Ramos (cell line): Measurements from ENCODE around the gene KREMEN1.
"Not testable (repeated sequence)": the region's sequence is repeated elsewhere in the genome, so short reads cannot be mapped to it uniquely, and the experiment has no call there.

ENCODE experiments used
- in situ Hi-C: fragments of 300-500 bp; cut with MboI; formaldehyde crosslinking; loops from one replicate; pipeline ENCODE4 v1.14.3; 2022; ENCODE audit warnings: low sequenced_read_pairs; ENCODE audit not compliant: unreplicated experiment

Gene KREMEN1

DNA sequence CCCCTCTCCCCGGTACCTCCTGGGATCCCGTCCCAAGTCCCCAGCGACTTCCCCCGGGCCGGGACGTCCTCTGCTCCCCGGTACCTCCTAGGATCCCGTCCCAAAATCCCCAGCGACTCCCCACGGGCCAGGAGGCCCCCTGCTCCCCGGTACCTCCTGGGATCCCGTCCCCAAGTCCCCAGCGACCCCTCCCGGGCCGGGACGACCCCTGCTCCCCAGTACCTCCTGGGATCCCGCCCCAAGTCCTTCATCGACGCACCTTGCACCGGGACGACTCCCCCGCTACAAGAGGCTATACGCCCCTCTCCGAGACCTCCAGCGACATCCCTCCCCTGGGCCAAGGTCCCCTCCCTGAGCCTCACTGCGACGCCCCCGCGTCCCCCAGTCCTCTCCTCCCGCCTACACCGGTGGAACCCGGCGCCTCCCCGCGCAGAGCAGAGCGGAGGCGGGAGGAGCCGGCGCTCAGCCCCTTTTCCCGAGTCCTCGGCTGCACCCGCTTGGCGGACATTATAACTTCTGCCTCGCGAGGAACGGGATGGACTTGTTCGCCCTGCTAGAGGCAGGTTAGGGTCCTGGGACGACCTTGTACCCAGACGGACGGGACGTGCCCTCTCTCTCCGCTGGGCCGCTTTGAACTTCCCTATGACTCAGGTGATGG, 912 bp downstream of the KREMEN1 start:
- in situ Hi-C loops: no loop called here

DNA sequence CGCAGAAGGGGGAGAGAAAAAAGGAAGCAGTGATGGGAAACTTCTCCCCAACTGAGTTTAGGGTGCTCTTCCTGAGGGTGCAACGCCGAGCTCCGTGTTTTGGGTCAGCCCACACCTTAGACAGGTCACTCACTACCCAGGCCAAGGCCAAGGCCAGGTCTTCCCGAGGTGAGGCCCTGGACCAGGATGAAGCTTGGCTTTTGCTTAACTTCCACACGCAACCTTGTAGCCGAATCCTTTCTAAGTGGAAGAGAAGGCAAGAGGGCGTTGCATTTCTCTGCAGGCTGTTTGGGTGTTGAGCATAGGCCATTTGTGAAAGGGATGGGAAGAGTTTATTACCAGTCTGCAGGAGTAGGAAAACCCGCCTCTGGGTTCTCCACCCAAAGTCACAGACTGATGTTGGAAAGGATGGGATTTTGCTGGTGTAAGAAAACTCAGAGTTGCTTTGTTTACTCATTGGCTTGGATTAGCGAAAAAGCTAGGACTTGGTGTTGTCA, 1.5 kb downstream of the KREMEN1 start:
- in situ Hi-C loops: no loop called here

DNA sequence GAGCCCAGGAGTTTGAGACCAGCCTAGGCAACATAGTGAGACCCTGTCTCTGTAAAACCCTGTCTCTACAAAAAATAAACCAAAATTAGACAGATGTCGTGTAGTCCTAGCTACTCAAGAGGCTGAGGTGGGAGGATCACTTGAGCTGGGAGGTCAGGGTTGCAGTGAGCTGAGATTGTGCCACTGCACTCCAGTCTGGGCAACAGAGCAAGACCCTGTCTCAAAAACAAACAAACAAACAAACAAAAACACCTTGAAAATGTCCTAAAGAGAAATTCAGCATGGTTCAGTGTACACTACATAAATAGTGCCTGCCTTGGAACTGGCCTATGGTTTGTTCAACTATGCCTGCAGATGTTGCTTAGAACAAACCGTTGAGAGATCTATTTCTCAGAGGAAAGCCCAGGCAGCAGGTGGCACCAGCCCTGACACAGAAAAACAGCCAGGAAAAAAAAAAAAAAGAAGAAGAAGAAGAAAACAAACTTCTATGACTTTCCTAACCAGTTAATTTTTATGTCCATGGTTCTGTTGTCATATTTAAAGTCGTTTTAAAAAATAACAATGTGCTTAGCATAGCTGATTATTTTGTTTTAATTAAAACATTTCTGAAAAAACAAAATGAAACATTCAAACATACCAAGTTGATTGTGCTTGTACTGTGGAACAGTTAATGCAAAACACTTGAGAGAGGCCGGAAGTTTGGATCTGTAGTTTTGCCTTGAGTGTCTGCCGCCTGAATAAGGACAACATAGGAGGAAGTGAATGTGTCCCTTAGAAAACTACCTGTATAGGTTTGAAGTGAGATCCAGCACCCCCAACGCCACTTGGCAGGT, 5.4 kb downstream of the KREMEN1 start:
- in situ Hi-C loops: no loop called here

DNA sequence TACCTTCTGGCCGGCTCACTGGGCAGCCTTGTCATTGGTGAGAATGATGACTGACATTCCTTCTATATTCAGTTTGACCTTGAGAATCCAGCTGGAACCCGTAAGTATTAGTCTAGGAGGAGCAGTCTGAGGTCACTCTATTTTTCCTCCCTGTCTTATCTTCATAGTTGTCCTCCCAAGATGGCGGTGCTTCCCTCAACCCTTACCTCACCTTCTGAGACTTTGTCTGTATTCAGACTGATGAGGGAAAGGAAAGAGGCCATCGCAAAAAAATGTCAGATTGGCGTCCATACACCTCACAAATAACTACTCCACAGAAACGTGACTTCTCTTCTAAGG, 6.0 kb downstream of the KREMEN1 start:
- in situ Hi-C loops: no loop called here

DNA sequence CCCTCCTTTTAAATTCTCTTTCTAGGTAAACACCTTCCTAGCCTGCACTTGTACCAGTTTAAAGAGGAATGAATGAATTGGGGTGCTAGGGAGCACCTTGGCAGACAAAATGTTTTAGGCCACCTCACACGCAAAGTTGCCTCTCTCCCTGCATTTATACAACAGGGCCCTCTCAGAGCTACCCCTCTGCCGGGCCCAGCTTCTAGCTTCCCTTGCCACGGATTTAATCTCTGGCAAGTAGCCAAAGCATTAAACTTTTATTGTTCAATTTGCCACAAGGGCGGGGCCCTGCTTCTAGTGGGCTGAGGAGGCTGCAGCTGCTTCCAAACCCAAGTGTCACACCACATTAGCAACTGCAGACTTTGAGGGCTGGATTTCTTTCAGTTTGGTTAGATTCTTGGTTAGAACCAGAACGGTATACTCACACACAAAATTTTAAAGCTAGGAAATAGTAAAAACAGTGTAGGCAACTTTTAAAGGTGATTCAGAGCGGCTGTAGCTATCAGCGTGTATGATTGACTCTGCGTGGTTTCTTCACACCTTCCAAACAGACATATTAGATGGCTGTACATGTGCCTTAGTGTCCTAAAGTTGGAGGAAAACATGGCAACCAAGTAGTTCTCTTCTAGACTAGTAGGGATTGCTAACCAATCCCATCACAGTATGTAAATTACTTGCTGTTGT, 6.5 kb downstream of the KREMEN1 start:
- in situ Hi-C loops: no loop called here

DNA sequence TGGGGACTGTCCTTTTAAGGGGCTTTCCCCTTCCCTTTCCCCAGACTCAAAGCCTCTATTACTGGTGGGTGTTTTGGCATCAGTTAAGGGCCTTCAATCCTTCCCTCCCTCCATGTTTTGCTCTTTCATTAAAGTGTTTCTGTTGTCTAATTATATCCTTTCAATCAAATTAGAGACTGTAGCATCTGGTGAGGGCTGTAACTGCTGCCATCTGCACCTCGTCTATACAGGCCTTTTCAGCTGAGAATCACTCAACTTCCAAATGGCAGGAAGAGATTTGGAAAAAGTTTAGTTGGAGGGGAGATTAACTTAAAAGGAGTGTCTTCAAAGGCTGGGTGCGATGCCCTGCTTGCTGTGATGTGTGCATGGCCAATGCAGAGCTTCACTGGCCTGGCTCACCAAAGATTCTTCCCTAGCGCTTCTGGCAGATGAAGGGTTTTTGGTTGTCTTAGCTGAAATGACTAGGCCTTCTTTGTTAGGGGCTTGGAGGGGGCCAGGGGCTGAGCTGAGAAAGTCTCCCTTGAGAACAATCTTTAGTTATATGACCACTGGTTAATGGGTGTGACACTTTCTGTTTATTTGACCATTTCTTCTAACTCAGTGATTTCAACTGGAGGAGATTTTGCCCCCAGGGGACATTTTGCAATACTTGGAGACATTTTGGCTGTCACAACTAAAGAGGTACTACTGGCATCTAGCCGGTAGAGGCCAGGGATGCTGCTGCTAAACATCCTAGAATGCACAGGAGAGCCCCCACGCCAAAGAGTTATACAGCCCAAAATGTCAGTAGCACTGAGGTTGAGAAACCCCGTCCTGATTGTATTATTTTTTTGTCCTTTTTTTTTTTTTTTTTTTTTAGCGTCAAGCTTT, 7.5 kb downstream of the KREMEN1 start:
- in situ Hi-C loops: no loop called here

DNA sequence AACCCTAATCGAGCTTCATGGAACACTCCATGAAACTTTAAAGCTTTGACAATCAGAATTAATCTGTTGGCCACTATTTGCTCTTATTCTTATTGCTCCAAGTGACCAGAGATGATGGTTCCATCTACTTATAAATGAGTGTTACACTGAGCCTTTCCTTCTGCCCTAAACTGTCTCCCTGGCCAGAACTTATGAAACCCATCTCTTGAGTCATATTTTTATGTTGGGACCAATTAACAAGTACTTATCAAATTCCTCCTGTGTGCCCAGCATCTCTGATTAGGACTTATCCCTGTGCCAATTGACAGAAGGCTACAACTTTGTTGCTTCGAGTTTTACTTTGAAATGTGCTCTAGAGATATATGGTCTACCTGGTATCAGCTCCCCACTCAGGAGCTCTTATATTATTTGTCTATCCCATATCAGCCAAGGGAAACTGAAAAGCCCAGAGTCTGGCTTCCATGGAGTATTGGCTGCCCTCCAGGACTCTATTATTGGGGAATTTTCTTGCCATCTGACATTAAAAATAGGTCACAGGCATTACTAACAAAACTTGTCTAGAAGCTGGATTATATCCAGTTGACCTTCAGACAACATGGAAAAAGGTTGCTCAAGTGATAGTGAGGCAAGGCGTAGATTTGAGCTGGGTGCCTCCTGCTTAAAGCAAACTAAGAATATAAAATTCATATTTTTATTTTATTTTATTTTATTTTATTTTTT, 8.8 kb downstream of the KREMEN1 start:
- in situ Hi-C loops: no loop called here

DNA sequence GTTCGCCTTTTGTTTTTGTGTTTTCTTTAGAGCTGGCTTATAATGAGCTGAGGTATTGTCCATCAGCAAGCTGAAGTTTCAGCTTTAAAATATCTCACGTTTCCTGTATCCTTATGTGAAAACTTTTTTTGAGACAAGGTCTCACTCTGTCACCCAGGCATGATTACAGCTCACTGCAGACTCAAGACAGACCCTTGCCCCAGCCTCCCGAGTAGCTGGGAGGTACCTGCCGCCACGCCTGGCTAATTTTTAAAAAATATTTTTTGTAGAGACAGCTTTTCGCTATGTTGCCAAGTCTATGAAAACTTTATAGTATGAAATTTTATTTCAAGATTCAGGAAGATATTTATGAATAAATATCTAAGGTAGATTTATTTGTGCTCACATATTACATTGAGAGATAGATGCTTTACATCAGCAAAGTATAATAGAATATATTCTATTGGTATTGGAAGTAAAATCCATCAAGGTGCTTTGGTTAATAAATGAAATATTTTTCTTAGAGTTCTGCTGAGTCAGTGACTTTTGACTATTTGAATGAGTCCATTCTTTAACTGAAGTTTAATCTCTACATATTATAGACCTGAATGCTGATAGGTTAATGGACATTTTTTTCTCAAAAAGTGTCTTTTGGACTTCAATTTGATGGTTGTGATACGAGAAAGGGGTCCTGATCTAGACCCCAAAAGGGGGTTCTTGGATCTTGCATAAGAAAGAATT, 10.2 kb downstream of the KREMEN1 start:
- in situ Hi-C loops: no loop called here

DNA sequence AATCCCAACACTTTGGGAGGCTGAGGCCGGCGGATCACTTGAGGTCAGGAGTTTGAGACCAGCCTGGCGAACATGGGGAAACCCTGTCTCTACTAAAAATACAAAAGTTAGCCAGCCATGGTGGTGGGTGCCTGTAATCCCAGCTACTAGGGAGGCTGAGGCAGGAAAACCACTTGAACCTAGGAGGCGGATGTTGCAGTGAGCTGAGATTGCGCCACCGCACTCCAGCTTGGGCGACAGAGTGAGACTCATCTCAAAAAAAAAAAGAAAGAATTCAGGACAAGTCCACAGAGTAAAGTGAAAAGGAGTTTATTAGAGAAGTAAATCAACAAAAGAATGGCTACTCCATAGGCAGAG, 10.7 kb downstream of the KREMEN1 start:
- in situ Hi-C loops: not testable (repeated sequence)

DNA sequence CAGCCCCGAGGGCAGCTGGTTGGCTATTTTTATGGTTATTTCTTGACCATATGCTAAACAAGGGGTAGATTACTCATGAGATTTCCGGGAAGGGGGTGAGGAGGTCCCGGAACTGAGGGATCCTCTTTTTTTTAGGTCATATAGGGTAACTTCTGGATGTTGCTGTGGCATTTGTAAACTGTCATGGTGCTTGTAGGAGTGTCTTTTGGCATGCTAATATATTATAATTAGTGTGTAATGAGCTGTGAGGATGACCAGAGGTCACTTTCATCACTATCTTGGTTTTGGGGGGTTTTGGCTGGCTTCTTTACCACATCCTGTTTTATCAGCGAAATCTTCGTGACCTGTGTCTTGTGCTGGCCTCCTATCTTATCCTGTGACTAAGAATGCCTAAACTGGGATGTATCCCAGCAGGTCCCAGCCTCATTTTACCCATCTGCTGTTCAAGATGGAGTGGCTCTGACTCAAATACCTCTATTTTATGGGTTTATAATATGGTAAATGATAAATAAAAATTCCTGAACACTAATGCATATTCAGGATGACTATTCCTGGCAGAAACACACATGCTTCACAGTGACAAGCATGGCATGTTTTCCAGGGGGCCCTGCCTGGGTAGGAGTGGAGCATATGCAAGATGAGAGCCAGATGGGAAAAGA, 11.2 kb downstream of the KREMEN1 start:
- in situ Hi-C loops: no loop called here

DNA sequence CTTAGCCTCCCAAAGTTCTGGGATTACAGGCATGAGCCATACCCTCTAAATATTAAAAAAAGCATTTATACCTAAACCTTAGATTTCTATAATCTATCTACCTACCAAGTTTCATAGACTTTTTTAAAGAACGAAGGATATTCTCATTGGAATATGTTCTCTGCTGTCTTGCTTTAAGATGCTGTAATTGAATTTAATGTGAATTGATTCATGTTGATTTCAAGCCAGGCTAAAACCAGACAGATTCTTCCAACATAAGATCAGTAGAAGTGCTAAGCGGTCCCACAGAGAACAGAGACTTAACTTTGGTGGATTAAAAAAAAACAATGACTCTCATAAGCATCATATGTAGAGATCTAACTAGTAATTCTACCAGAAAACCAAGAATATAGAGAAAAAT, 14.2 kb downstream of the KREMEN1 start:
- in situ Hi-C loops: no loop called here

DNA sequence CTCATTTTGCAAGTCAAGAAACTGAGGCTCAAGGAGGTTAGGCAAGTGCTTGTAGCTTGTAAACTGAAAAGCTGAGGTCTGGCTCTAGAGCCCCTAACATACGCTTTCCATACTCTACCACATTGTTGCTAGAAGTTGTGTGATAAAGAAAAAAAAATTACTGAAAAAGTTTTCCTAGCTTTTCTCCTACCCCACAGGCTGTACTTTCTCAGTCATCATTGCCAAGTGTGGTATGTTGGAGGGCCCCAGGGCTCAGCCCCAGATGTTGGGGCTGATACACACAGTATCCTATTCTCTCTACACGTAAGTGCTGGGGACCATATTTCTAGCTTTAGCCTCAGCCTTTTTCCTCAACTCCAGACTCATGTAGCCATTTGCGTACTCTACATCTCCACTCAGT, 16.0 kb downstream of the KREMEN1 start:
- in situ Hi-C loops: no loop called here

DNA sequence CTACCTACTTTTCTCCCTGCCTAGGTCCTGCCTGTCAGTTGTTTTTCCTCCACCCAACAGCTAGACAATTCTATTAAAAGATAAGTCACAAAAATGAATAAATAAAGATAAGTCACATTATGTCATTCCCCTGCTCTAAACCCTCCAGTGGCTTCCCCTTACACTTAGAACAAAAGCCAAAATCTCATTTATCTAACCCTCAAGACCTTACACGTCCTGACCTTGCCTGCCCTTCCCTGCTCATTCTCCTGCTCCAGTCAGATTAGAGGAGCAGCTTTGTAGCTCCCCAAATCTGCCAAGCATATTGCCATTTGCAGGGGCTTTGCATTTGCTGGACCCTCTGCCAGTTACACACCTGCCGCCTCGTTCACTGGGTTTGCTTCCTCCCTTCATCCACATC, 16.7 kb downstream of the KREMEN1 start:
- in situ Hi-C loops: no loop called here

DNA sequence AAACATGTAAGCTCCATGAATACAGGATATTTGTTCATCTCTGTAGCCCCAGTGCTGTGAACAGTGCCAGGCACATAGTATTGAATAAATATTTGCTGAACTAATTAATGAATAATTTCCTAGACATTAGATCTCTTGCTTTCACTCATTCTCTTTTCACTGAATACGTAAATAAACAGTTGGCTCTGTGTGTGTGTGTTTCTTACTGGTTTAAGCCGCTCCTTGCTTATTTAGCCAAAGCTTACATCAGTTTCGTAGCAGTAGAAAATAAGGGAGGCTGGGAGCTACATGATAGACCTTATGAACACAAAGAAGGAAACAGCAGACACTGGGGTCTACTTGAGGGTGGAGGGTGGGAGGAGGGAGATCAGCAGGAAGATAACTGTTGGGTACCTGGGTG, 17.2 kb downstream of the KREMEN1 start:
- in situ Hi-C loops: no loop called here

DNA sequence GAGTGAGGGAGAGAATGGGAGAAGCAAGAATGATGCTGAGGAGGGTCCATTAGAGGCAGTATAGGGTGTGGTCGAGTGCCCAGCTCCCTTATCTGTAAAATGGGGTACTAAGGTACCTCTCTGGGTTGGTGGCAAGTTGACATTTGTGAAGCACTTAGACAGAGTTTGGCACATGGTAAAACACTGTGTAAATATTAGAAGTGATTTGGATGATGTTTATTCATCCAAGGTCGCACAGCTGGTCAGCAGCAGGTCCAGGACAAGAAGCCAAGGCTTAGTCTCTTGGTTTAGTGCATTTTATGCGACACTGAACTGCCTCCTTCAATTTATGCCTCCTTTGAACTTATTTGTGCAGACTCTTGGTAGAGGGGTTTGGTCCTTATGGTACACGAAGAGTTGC, 19.4 kb downstream of the KREMEN1 start:
- in situ Hi-C loops: no loop called here

DNA sequence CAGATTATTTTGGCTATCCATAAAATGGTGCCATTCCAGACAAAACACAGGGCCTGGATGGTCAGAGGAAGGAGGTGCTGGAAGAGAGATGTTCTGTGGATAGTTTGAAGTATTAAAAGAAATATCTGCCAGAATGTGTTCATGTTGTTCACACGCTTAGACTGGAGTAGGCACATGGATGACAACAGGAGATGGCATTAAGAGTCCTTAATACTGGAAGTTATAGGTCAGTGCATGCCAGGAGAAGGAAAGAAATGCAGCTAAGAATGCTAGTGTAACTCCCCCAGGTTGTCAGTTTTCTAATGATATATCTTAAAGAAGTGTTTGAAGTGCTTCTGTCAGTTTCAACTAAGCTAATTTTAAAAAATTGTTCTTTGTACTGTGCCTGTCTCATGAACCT, 20.2 kb downstream of the KREMEN1 start:
- in situ Hi-C loops: no loop called here

DNA sequence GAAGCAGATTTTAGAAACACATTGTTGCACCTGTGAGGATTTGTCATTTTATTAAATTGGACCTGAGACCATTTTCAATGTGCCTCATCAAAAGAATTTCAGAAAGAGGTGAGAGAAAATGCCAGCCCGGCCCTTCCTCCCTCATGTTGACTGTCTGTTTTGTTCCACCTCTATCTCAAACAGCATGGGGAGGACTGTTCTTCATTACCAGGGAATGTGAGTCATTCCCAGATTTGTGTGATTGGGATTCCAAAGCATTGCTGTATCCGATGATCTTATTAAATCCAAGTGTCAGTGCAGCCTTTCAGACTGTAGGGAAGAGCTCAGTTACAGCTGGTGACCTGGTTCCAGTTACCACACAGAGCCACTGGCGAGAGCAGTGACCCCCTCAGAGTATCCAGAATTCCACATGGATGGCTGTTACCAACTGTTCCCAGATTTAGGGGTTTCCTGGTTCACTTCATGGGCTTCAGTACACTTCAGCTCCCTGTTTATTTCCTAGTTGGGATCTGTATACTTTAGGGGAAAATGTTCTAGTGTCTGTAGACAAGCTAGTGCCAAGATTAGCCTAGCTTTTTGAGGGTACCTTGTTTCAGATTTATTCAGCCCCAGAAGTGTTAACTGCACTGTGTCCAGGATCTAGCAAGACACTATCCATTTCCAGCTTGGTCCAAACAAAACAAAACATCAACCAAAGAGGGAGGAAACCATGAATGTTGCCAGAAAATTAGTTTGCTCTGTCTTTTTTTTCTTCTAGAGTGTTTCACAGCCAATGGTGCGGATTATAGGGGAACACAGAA, 20.9 kb downstream of the KREMEN1 start:
- in situ Hi-C loops: no loop called here

DNA sequence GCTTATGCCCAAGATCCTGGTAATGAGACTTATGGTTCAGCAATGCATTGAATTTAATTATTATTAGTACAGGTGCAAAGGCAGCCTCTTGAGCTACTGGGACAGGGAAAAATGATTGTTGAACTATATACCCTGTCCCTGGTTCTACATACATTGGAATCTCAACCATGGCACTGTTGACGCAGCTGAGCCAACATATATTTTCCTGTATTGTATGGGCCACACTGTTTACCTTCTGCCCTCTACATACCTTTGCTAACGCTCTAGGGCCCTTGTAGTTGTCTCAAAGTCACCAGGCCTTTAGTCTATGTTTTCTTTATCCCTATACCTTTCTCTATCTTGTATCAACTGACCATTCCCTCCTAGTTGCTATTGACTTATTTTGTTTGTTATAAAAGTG, 22.6 kb downstream of the KREMEN1 start:
- in situ Hi-C loops: no loop called here
